HG02642 (cell line): ENCODE data around the gene LEFTY1.
"Not testable (repeated sequence)": the region's sequence is repeated elsewhere in the genome, so short reads cannot be mapped to it uniquely, and the experiment has no call there.

Source experiments
- ATAC-seq: cut with Tn5 transposase; IDR thresholded peaks from one replicate; pipeline ENCODE4 v1.9.1; 2021; ENCODE audit warnings: mild to moderate bottlenecking; ENCODE audit not compliant: unreplicated experiment, poor library complexity

The LEFTY1 gene

GRCh38 chr1:225836296-225836695 is 52.6 kb downstream of the LEFTY1 start:
- ATAC-seq = not testable (repeated sequence)
